Sigmoid colon (tissue), 4 donors: ENCODE measurements around the gene EIF4A2.

ENCODE experiments used
- POLR2A ChIP-seq, 2 donors: fragments of 450-650 bp; IDR thresholded peaks; one replicate each; pipeline ENCODE4 v1.6.1; 2016; ENCODE audit warnings: antibody characterized with exemption in 2 of 2, mild to moderate bottlenecking in 2 of 2, moderate library complexity in 2 of 2
- POLR2AphosphoS5 ChIP-seq, 4 donors: sonication (generic); formaldehyde crosslinking; IDR thresholded peaks; one replicate each; pipeline ENCODE4 v1.6.1; 2017; ENCODE audit warnings: antibody characterized with exemption in 4 of 4
- TF ChIP-seq, protein P1 (sequence below), 4 experiments: fragments of 450-650 bp in 3 of 4; fragments of 200-600 bp in 1 of 4; IDR thresholded peaks; one replicate each; pipeline ENCODE4 v1.5.1; 2016 to 2019; ENCODE audit warnings: antibody characterized with exemption in 4 of 4, mild to moderate bottlenecking in 3 of 4, moderate library complexity in 2 of 4

GRCh38 chr3:186832276-186832675 lies 48.9 kb downstream of the EIF4A2 start:
- no peak for TF ChIP-seq POLR2A (IDR thresholded peaks at IDR 0.05)
- no peak for TF ChIP-seq POLR2AphosphoS5 (IDR thresholded peaks at IDR 0.05)
- TF ChIP-seq, protein P1, sequence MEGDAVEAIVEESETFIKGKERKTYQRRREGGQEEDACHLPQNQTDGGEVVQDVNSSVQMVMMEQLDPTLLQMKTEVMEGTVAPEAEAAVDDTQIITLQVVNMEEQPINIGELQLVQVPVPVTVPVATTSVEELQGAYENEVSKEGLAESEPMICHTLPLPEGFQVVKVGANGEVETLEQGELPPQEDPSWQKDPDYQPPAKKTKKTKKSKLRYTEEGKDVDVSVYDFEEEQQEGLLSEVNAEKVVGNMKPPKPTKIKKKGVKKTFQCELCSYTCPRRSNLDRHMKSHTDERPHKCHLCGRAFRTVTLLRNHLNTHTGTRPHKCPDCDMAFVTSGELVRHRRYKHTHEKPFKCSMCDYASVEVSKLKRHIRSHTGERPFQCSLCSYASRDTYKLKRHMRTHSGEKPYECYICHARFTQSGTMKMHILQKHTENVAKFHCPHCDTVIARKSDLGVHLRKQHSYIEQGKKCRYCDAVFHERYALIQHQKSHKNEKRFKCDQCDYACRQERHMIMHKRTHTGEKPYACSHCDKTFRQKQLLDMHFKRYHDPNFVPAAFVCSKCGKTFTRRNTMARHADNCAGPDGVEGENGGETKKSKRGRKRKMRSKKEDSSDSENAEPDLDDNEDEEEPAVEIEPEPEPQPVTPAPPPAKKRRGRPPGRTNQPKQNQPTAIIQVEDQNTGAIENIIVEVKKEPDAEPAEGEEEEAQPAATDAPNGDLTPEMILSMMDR (IDR thresholded peaks at IDR 0.05) = no peak
